K562 (cell line): ENCODE data around the gene CACNA2D2. TPM values are rescaled to one million over a fixed set of nuclear protein-coding genes. Genes with fewer than 3 reads are reported as not detected.

ENCODE experiments used
- ATAC-seq: fragments of 200-7000 bp; cut with Tn5 transposase; 3 replicates; pipeline ENCODE4 v1.9.1; 2020; ENCODE audit warnings: moderate library complexity
- BruUV-seq: library from RNA; stranded (reverse); fragments of 400-500 nt; replicated peaks from 2 replicates; lab custom pipeline; 2021; lab: Mats Ljungman, UMichigan
- CTCF ChIA-PET: fragments of 300-600 bp; formaldehyde crosslinking; extraction: SDS; loops from one replicate; lab custom pipeline; 2021; ENCODE audit warnings: low intra/inter-chr PET ratio; lab: Yijun Ruan, JAX
- POLR2A ChIA-PET: fragments of 300-600, 350-650 bp; sonication (Branson Sonifier 250); formaldehyde crosslinking; extraction: SDS; loops from one replicate; lab custom pipeline; 2021; ENCODE audit warnings: antibody characterized with exemption, inconsistent platforms; lab: Yijun Ruan, JAX
- DNase-seq, 4 experiments: peaks; one replicate each; pipeline versions ENCODE4 v3.0.0 to v3.0.0-alpha.2; 2011 to 2018; ENCODE audit warnings: low spot score in 3 of 4, mixed read lengths in 3 of 4; ENCODE audit errors: extremely low read depth in 1 of 4
- FAIRE-seq: peaks from 2 replicates; lab custom pipeline; 2011; peaks lifted over from hg19 to GRCh38; lab: Jason Lieb, UNC
- H2AFZ ChIP-seq: 2 replicates; pipeline ENCODE4 v1.6.0; 2011; ENCODE audit warnings: low read depth, low read length, control low read depth, inconsistent platforms
- H3K27ac ChIP-seq: fragments of 200-600 bp; 3 replicates; pipeline ENCODE4 v1.8.0; 2011; ENCODE audit warnings: low read depth, mild to moderate bottlenecking, control low read depth, inconsistent platforms, low read length, moderate library complexity, mixed read lengths; ENCODE audit errors: extremely low read depth
- H3K27me3 ChIP-seq, 2 experiments: fragments of 300-600 bp in 1 of 2; 2 replicates in 1 of 2; 3 replicates in 1 of 2; pipeline versions ENCODE4 v1.6.0 to v1.8.0; 2011; ENCODE audit warnings: inconsistent platforms in 2 of 2, low read length in 2 of 2, mild to moderate bottlenecking in 1 of 2, mixed read lengths in 1 of 2, moderate library complexity in 1 of 2; ENCODE audit not compliant: control insufficient read depth in 2 of 2, insufficient read depth in 2 of 2
- H3K36me3 ChIP-seq: fragments of 300-600 bp; 3 replicates; pipeline ENCODE4 v1.8.0; 2011; ENCODE audit warnings: mild to moderate bottlenecking, low read length, inconsistent platforms; ENCODE audit not compliant: control insufficient read depth, insufficient read depth
- H3K4me1 ChIP-seq, 2 experiments: fragments of 200-600 bp in 1 of 2; replicated peaks in 1 of 2; 2 replicates in 1 of 2; 3 replicates in 1 of 2; pipeline versions ENCODE4 v1.5.1 to v1.8.0; 2011; ENCODE audit warnings: inconsistent platforms in 2 of 2, low read length in 2 of 2, mild to moderate bottlenecking in 1 of 2, mixed read lengths in 1 of 2, moderate library complexity in 1 of 2; ENCODE audit not compliant: control insufficient read depth in 2 of 2, insufficient read depth in 2 of 2
- H3K4me2 ChIP-seq: 2 replicates; pipeline ENCODE4 v1.6.1; 2011; ENCODE audit warnings: low read length, control low read depth, inconsistent platforms, mixed read lengths; ENCODE audit not compliant: insufficient read depth
- H3K4me3 ChIP-seq: fragments of 200-600 bp; sonication (generic), shearing (Covaris generic); 2 replicates; pipeline ENCODE4 v1.5.1; 2016; ENCODE audit warnings: control low read depth, inconsistent platforms
- H3K79me2 ChIP-seq: fragments of 200-600 bp; 3 replicates; pipeline ENCODE4 v1.8.0; 2011; ENCODE audit warnings: low read length, inconsistent platforms; ENCODE audit not compliant: control insufficient read depth, insufficient read depth
- H3K9ac ChIP-seq, 2 experiments: 2 replicates each; pipeline versions ENCODE4 v1.6.0 to v1.6.1; 2011; ENCODE audit warnings: low read depth in 2 of 2, low read length in 2 of 2, control low read depth in 1 of 2, inconsistent platforms in 1 of 2, mild to moderate bottlenecking in 1 of 2, mixed read lengths in 1 of 2; ENCODE audit not compliant: insufficient read depth in 1 of 2
- H3K9me1 ChIP-seq: one replicate; pipeline ENCODE4 v1.6.0; 2011; ENCODE audit warnings: inconsistent platforms, mild to moderate bottlenecking, low read length, moderate library complexity; ENCODE audit not compliant: control insufficient read depth, insufficient read depth
- H3K9me3 ChIP-seq: replicated peaks from 2 replicates; pipeline ENCODE4 v1.5.1; 2011; ENCODE audit warnings: low read depth, low read length, inconsistent platforms; ENCODE audit not compliant: control insufficient read depth, insufficient read depth
- H4K20me1 ChIP-seq: replicated peaks from 2 replicates; pipeline ENCODE4 v1.6.1; 2011; ENCODE audit warnings: low read length, inconsistent platforms, mixed read lengths; ENCODE audit not compliant: control insufficient read depth, insufficient read depth
- ADNP ChIP-seq: fragments of 200-800 bp; sonication (Bioruptor generic); IDR thresholded peaks from 2 replicates; pipeline ENCODE4 v1.6.1; 2016; ENCODE audit warnings: missing genetic modification characterization, missing compliant biosample characterization
- CAMTA2 ChIP-seq: fragments of 250-450 bp; sonication (Bioruptor Pico); conservative IDR thresholded peaks from 2 replicates; pipeline ENCODE4 v1.5.1; 2022
- E2F8 ChIP-seq: fragments of 450-650 bp; IDR thresholded peaks from 2 replicates; pipeline ENCODE4 v1.7.1; 2018; ENCODE audit warnings: mild to moderate bottlenecking, low read depth; ENCODE audit not compliant: partially characterized antibody
- ELK3 ChIP-seq: fragments of 450-650 bp; formaldehyde crosslinking; IDR thresholded peaks from 2 replicates; pipeline ENCODE4 v1.4.0; 2020; ENCODE audit warnings: mild to moderate bottlenecking
- FOXK1 ChIP-seq: sonication (generic); formaldehyde crosslinking; IDR thresholded peaks from 2 replicates; pipeline ENCODE4 v1.8.0; 2022; ENCODE audit warnings: missing genetic modification reagents, mild to moderate bottlenecking, borderline replicate concordance
- MCM3 ChIP-seq: fragments of 450-650 bp; IDR thresholded peaks from 2 replicates; pipeline ENCODE4 v1.6.1; 2016
- PML ChIP-seq: IDR thresholded peaks from 2 replicates; pipeline ENCODE4 v1.6.1; 2012; ENCODE audit warnings: low read length, inconsistent platforms
- SAFB ChIP-seq: fragments of 200-400 bp; formaldehyde crosslinking; IDR thresholded peaks from 2 replicates; pipeline ENCODE4 v1.6.1; 2017; ENCODE audit warnings: low read depth, low read length, borderline replicate concordance
- ZNF175 ChIP-seq: fragments of 200-800 bp; sonication (Bioruptor generic); IDR thresholded peaks from 2 replicates; pipeline ENCODE4 v1.6.1; 2016; ENCODE audit warnings: low read depth, mild to moderate bottlenecking, missing genetic modification characterization, missing compliant biosample characterization
- ZNF655 ChIP-seq: fragments of 250-450 bp; sonication (Bioruptor Pico); IDR thresholded peaks from 2 replicates; pipeline ENCODE4 v1.5.0; 2021
- ZNF79 ChIP-seq: fragments of 250-450 bp; sonication (Bioruptor Pico); IDR thresholded peaks from 2 replicates; pipeline ENCODE4 v1.4.0; 2020; ENCODE audit warnings: low read depth, mild to moderate bottlenecking, moderate library complexity
- WGBS: fragments of 100-300 bp; shearing (Covaris generic); methylation state at CpG from one replicate; pipeline ENCODE4 v1.1.6; 2016; ENCODE audit warnings: low coverage, mixed read lengths; ENCODE audit not compliant: insufficient coverage; ENCODE audit errors: missing lambda C conversion rate; 5-methylcytosine and 5-hydroxymethylcytosine counted together
- in situ Hi-C: fragments of 300-500 bp; cut with MboI; formaldehyde crosslinking; loops from 4 replicates; pipeline ENCODE4 v1.15.0; 2018; ENCODE audit warnings: inconsistent platforms, mixed read lengths
- intact Hi-C: fragments of 100-400 bp; cut with micrococcal nuclease; formaldehyde crosslinking; loops from 2 replicates; pipeline ENCODE4 v1.14.2; 2022
- polyA plus RNA-seq, 8 experiments: library from polyadenylated mRNA; depleted of rRNA in 4 of 8; stranded (reverse) in 5 of 8; unstranded in 3 of 8; fragments of >200 nt; fragmentation: Nextera tagmentation in 2 of 8; fragmentation: Illumina TruSeq in 1 of 8; extraction: Ambion mirVana in 2 of 8; extraction: Trizol in 1 of 8; gene quantifications; 2 replicates each; pipeline versions ENCODE4 v1.2.1 to v1.2.3, GENCODE V29; 2011 to 2014; ENCODE audit warnings: inconsistent platforms in 1 of 8, missing spikeins in 1 of 8
- total RNA-seq, 7 experiments: library from RNA; depleted of rRNA in 6 of 7; stranded (reverse); fragments of >200 nt in 6 of 7; fragmentation: Illumina TruSeq in 2 of 7; extraction: Trizol in 2 of 7; gene quantifications; 2 replicates each; pipeline versions ENCODE4 v1.2.1 to v1.2.3, GENCODE V29; 2011 to 2021; ENCODE audit warnings: low replicate concordance in 1 of 7
- TF ChIP-seq, protein P1 (sequence below): sonication (generic); formaldehyde crosslinking; IDR thresholded peaks from 2 replicates; pipeline ENCODE4 v1.8.1; 2023; ENCODE audit warnings: mild to moderate bottlenecking, missing genetic modification reagents
- TF ChIP-seq, protein P2 (sequence below): fragments of 450-650 bp; IDR thresholded peaks from 2 replicates; pipeline ENCODE4 v1.7.0; 2016; ENCODE audit warnings: borderline replicate concordance

CACNA2D2 gene
- total and polyA plus RNA-seq, 9 of the 15 experiments (the other 6 are each of a cell fraction or from before 2014, with no cell fraction given), result 0.11 to 0.58 (median 0.36) TPM; not detected in 2

- no peak for FAIRE-seq
- TF ChIP-seq FOXK1 (no peak), SAFB (no peak), E2F8 (no peak), PML (no peak), ZNF655 (CRISPR knock-in tag) (no peak), MCM3 (no peak), ZNF79 (CRISPR knock-in tag) (no peak), ZNF175 (CRISPR knock-in tag) (no peak), CAMTA2 (CRISPR knock-in tag) (no peak), ELK3 (CRISPR knock-in tag) (no peak), ADNP (tag) (no peak)
- TF ChIP-seq, protein P1, sequence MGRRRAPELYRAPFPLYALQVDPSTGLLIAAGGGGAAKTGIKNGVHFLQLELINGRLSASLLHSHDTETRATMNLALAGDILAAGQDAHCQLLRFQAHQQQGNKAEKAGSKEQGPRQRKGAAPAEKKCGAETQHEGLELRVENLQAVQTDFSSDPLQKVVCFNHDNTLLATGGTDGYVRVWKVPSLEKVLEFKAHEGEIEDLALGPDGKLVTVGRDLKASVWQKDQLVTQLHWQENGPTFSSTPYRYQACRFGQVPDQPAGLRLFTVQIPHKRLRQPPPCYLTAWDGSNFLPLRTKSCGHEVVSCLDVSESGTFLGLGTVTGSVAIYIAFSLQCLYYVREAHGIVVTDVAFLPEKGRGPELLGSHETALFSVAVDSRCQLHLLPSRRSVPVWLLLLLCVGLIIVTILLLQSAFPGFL (CRISPR knock-in tag), result no peak
- TF ChIP-seq, protein P2, sequence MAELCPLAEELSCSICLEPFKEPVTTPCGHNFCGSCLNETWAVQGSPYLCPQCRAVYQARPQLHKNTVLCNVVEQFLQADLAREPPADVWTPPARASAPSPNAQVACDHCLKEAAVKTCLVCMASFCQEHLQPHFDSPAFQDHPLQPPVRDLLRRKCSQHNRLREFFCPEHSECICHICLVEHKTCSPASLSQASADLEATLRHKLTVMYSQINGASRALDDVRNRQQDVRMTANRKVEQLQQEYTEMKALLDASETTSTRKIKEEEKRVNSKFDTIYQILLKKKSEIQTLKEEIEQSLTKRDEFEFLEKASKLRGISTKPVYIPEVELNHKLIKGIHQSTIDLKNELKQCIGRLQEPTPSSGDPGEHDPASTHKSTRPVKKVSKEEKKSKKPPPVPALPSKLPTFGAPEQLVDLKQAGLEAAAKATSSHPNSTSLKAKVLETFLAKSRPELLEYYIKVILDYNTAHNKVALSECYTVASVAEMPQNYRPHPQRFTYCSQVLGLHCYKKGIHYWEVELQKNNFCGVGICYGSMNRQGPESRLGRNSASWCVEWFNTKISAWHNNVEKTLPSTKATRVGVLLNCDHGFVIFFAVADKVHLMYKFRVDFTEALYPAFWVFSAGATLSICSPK, result no peak
Measured at GRCh38 chr3:50314816-50315215, 188.6 kb downstream of the CACNA2D2 start.

More at GRCh38 chr3:50314816-50315215, 188.6 kb downstream of the CACNA2D2 start:
- ChIA-PET POLR2A (interaction anchor here (0.6 to 1.4 kb wide), 6 partner anchors 12 to 215 kb away, joined by 3 to 6 read pairs (median 3); partner anchors contain the start of genes HYAL1, HYAL3 and NAA80), CTCF (no interaction called here)
- H3K9me3 ChIP-seq, result no peaks in the 10 kb centered on the region
- ATAC-seq (no peak), DNase-seq (no peak)
- intact Hi-C loops (no loop called here), in situ Hi-C loops (no loop called here)
- H3K9me1 ChIP-seq, result no peaks in the 10 kb centered on the region
- no TSS peak for BruUV-seq
- peaks cover 15 to 36% of the 10 kb centered on the region in 2 experiments for H3K4me1 ChIP-seq
- no peaks in the 10 kb centered on the region for H3K27me3 ChIP-seq
- H3K9ac ChIP-seq, result no peak overlapping the region
- H2AFZ ChIP-seq, result no peak overlapping the region
- peaks cover 20% of the 10 kb centered on the region; the same call in 2 of the 3 replicates for H3K36me3 ChIP-seq
- H4K20me1 ChIP-seq, result no peaks in the 10 kb centered on the region
- 77% methylated on average over 2 of the region's 4 CpGs for WGBS
- no peak overlapping the region for H3K4me3 ChIP-seq
- H3K79me2 ChIP-seq, result peaks cover 11% of the 10 kb centered on the region; the same call in 2 of the 3 replicates
- H3K4me2 ChIP-seq, result no peak overlapping the region
- H3K27ac ChIP-seq, result no peak overlapping the region
